ENCODE measurements around the gene CACNA1I. TPM values are rescaled to one million over a fixed set of nuclear protein-coding genes. Genes with fewer than 3 reads are reported as not detected.

Gene CACNA1I
- total RNA-seq, 2 donors from 2014 or later: 0.33 to 0.52 TPM

GRCh38 chr22:39707816-39708215 lies 137.3 kb downstream of the CACNA1I start:
- DNase-seq: no peak
- H3K4me1 ChIP-seq: peaks cover 10% of the 10 kb centered on the region
- no peak for ATAC-seq
- no peak overlapping the region for H3K4me3 ChIP-seq
- intact Hi-C loops (cut with DNase I): no loop called here
- no peak overlapping the region for H3K27ac ChIP-seq
- H3K36me3 ChIP-seq (replicated peaks in 1 of 2; ENCODE audit: insufficient read depth in 1 of 2, low read depth in 2 of 2): no peaks in the 10 kb centered on the region
- 85 to 89% methylated on average over 5 of the region's 5 CpGs for WGBS, 2 donors
- H3K9me3 ChIP-seq: no peaks in the 10 kb centered on the region
- TF ChIP-seq POLR2A (IDR thresholded peaks at IDR 0.05) (no peak), CTCF (IDR thresholded peaks at IDR 0.05) (no peak)
- no peaks in the 10 kb centered on the region for H3K27me3 ChIP-seq

- 57 to 65% methylated on average over 11 to 15 of the region's 15 CpGs for WGBS, 2 donors
- DNase-seq (peak; percentile 40 to 73 (median 49)), ATAC-seq (peak; percentile 59)
- Histone ChIP-seq H3K27me3 (no peaks in the 10 kb centered on the region), H3K4me1 (peaks cover 10% of the 10 kb centered on the region), H3K9me3 (no peaks in the 10 kb centered on the region), H3K27ac (no peak overlapping the region), H3K4me3 (no peak overlapping the region), H3K36me3 (replicated peaks in 1 of 2; ENCODE audit: insufficient read depth in 1 of 2, low read depth in 2 of 2) (no peaks in the 10 kb centered on the region)
- TF ChIP-seq CTCF (IDR thresholded peaks at IDR 0.05) (no peak), POLR2A (IDR thresholded peaks at IDR 0.05) (no peak)
- intact Hi-C loops (cut with DNase I): no loop called here
These were observed 140.0 kb downstream of the CACNA1I start for GRCh38 chr22:39710380-39711150.

- TF ChIP-seq CTCF (IDR thresholded peaks at IDR 0.05): no peak
- no peak for TF ChIP-seq POLR2A (IDR thresholded peaks at IDR 0.05)
- H3K27me3 ChIP-seq: no peaks in the 10 kb centered on the region
- H3K36me3 ChIP-seq (replicated peaks in 1 of 2; ENCODE audit: insufficient read depth in 1 of 2, low read depth in 2 of 2): no peaks in the 10 kb centered on the region
- no peaks in the 10 kb centered on the region for H3K9me3 ChIP-seq
- ATAC-seq (no peak), DNase-seq (no peak)
- WGBS, 2 donors: 60 to 93% methylated on average over 1 of the region's 1 CpG
- no peak overlapping the region for H3K4me3 ChIP-seq
- intact Hi-C loops (cut with DNase I): no loop called here
- peaks cover 10% of the 10 kb centered on the region for H3K4me1 ChIP-seq
- no peak overlapping the region for H3K27ac ChIP-seq
These were observed 141.5 kb downstream of the CACNA1I start for GRCh38 chr22:39712081-39712480.

GRCh38 chr22:39712751-39713525 lies 142.4 kb downstream of the CACNA1I start:
- ATAC-seq (no peak), DNase-seq (no peak)
- TF ChIP-seq CTCF (IDR thresholded peaks at IDR 0.05): no peak
- Histone ChIP-seq H3K27ac (no peak overlapping the region), H3K36me3 (replicated peaks in 1 of 2; ENCODE audit: insufficient read depth in 1 of 2, low read depth in 2 of 2) (no peaks in the 10 kb centered on the region), H3K27me3 (no peaks in the 10 kb centered on the region), H3K4me3 (no peak overlapping the region), H3K9me3 (no peaks in the 10 kb centered on the region), H3K4me1 (peaks cover 10% of the 10 kb centered on the region)
- intact Hi-C loops (cut with DNase I): no loop called here
- WGBS, 2 donors: 61 to 67% methylated on average over 17 to 18 of the region's 18 CpGs

Measured in body of pancreas (tissue), 4 donors.